GM12878 (cell line): Measurements from ENCODE around the gene SEC16A. TPM values are rescaled to one million over a fixed set of nuclear protein-coding genes. Genes with fewer than 3 reads are reported as not detected.

ENCODE experiments used
- ATAC-seq: fragments of 200-7000 bp; cut with Tn5 transposase; 3 replicates; pipeline ENCODE4 v1.9.1; 2020; ENCODE audit warnings: mild to moderate bottlenecking, moderate library complexity
- BruUV-seq: library from RNA; stranded (reverse); fragments of 400-500 nt; replicated peaks from 2 replicates; lab custom pipeline; 2021; lab: Mats Ljungman, UMichigan
- CTCF ChIA-PET: fragments of 300-600 bp; sonication (Branson Sonifier 250); formaldehyde crosslinking; extraction: SDS; loops from one replicate; lab custom pipeline; 2021; ENCODE audit warnings: inconsistent platforms; lab: Yijun Ruan, JAX
- POLR2A ChIA-PET: fragments of 350-600 bp; formaldehyde crosslinking; extraction: SDS; loops from one replicate; lab custom pipeline; 2021; ENCODE audit warnings: inconsistent platforms; lab: Charles Lee
- RAD21 ChIA-PET: fragments of 300-600 bp; sonication (Branson Sonifier 250); formaldehyde crosslinking; loops from one replicate; lab custom pipeline; 2023; ENCODE audit warnings: antibody characterized with exemption; ENCODE audit not compliant: unreplicated experiment; lab: Charles Lee
- SMC1A ChIA-PET: fragments of 300-600 bp; sonication (Branson Sonifier 250); formaldehyde crosslinking; loops from one replicate; lab custom pipeline; 2023; ENCODE audit not compliant: unreplicated experiment, uncharacterized antibody; lab: Charles Lee
- DNase-seq: peaks from one replicate; pipeline ENCODE4 v3.0.0-alpha.2; 2011; ENCODE audit warnings: low read depth, low spot score
- FAIRE-seq: peaks from 3 replicates; lab custom pipeline; 2011; peaks lifted over from hg19 to GRCh38; lab: Jason Lieb, UNC
- H2AFZ ChIP-seq: 2 replicates; pipeline ENCODE4 v1.6.0; 2011; ENCODE audit warnings: low read depth, low read length, control low read depth; ENCODE audit not compliant: control insufficient read depth
- H3K27ac ChIP-seq: 2 replicates; pipeline ENCODE4 v1.5.1; 2011; ENCODE audit warnings: control low read depth; ENCODE audit not compliant: control insufficient read depth, insufficient read depth
- H3K27me3 ChIP-seq, 2 experiments: replicated peaks in 1 of 2; 2 replicates each; pipeline versions ENCODE4 v1.6.0 to v1.6.1; 2011; ENCODE audit warnings: low read length in 1 of 2; ENCODE audit not compliant: control insufficient read depth in 2 of 2, insufficient read depth in 2 of 2
- H3K36me3 ChIP-seq, 2 experiments: 2 replicates each; pipeline ENCODE4 v1.5.1; 2011; ENCODE audit warnings: low read length in 1 of 2; ENCODE audit not compliant: control insufficient read depth in 2 of 2, insufficient read depth in 2 of 2
- H3K4me1 ChIP-seq: 2 replicates; pipeline ENCODE4 v1.6.1; 2011; ENCODE audit warnings: mild to moderate bottlenecking, low read length, moderate library complexity, mixed read lengths; ENCODE audit not compliant: control insufficient read depth, insufficient read depth
- H3K4me2 ChIP-seq: 2 replicates; pipeline ENCODE4 v1.6.0; 2011; ENCODE audit warnings: control low read depth; ENCODE audit not compliant: control insufficient read depth, insufficient read depth
- H3K4me3 ChIP-seq: fragments of 200-600 bp; sonication (generic); 2 replicates; pipeline ENCODE4 v1.5.1; 2016
- H3K79me2 ChIP-seq: 2 replicates; pipeline ENCODE4 v1.6.0; 2011; ENCODE audit warnings: low read length; ENCODE audit not compliant: control insufficient read depth, insufficient read depth
- H3K9ac ChIP-seq: 2 replicates; pipeline ENCODE4 v1.8.0; 2011; ENCODE audit warnings: low read length, control low read depth, mixed read lengths; ENCODE audit not compliant: control insufficient read depth, insufficient read depth
- H3K9me3 ChIP-seq: replicated peaks from 3 replicates; pipeline ENCODE4 v1.5.1; 2011; ENCODE audit warnings: mild to moderate bottlenecking, low read length; ENCODE audit not compliant: control insufficient read depth, insufficient read depth
- H4K20me1 ChIP-seq: 2 replicates; pipeline ENCODE4 v1.6.0; 2011; ENCODE audit not compliant: control insufficient read depth, insufficient read depth
- BMI1 ChIP-seq: fragments of 450-650 bp; IDR thresholded peaks from 2 replicates; pipeline ENCODE4 v1.6.1; 2016; ENCODE audit warnings: mild to moderate bottlenecking, moderate library complexity, borderline replicate concordance
- CTCF ChIP-seq, 3 experiments: IDR thresholded peaks in 2 of 3; conservative IDR thresholded peaks in 1 of 3; 2 replicates each; pipeline ENCODE4 v1.5.1; 2011; ENCODE audit warnings: low read depth in 3 of 3, low read length in 3 of 3, mild to moderate bottlenecking in 3 of 3, control low read depth in 2 of 3, moderate library complexity in 2 of 3, inconsistent platforms in 1 of 3, mixed read lengths in 1 of 3; ENCODE audit not compliant: control insufficient read depth in 2 of 3, insufficient read depth in 1 of 3; ENCODE audit errors: extremely low read depth in 1 of 3
- IRF5 ChIP-seq: fragments of 450-650 bp; IDR thresholded peaks from 2 replicates; pipeline ENCODE4 v1.6.1; 2017; ENCODE audit warnings: borderline replicate concordance
- JUNB ChIP-seq: IDR thresholded peaks from 2 replicates; pipeline ENCODE4 v1.6.1; 2016; ENCODE audit warnings: antibody characterized with exemption, mild to moderate bottlenecking
- JUND ChIP-seq: IDR thresholded peaks from 2 replicates; pipeline ENCODE4 v1.6.1; 2012; ENCODE audit warnings: low read depth, mild to moderate bottlenecking, low read length, improper control_type of control experiment, moderate library complexity
- KDM1A ChIP-seq: fragments of 200-600 bp; sonication (generic); IDR thresholded peaks from 2 replicates; pipeline ENCODE4 v1.6.1; 2016; ENCODE audit warnings: borderline replicate concordance
- MTA2 ChIP-seq: fragments of 450-650 bp; IDR thresholded peaks from 2 replicates; pipeline ENCODE4 v1.6.1; 2016; ENCODE audit warnings: low read depth, mild to moderate bottlenecking, moderate library complexity
- NBN ChIP-seq: fragments of 450-650 bp; IDR thresholded peaks from 2 replicates; pipeline ENCODE4 v1.6.1; 2016
- NFYB ChIP-seq: IDR thresholded peaks from 2 replicates; pipeline ENCODE4 v1.6.1; 2011; ENCODE audit warnings: low read depth, mild to moderate bottlenecking, low read length, improper control_type of control experiment, moderate library complexity; ENCODE audit not compliant: insufficient read depth
- PBX3 ChIP-seq: IDR thresholded peaks from 2 replicates; pipeline ENCODE4 v1.6.1; 2011; ENCODE audit warnings: mild to moderate bottlenecking, low read depth, low read length, moderate library complexity; ENCODE audit not compliant: insufficient replicate concordance
- POU2F2 ChIP-seq: IDR thresholded peaks from 3 replicates; pipeline ENCODE4 v1.6.1; 2011; ENCODE audit warnings: low read depth, mild to moderate bottlenecking, low read length, borderline replicate concordance
- RB1 ChIP-seq: fragments of 450-650 bp; formaldehyde crosslinking; IDR thresholded peaks from 2 replicates; pipeline ENCODE4 v1.6.1; 2017; ENCODE audit warnings: mild to moderate bottlenecking, borderline replicate concordance
- SP1 ChIP-seq: IDR thresholded peaks from one replicate; pipeline ENCODE4 v1.6.1; 2011; ENCODE audit warnings: low read depth, low read length
- SREBF1 ChIP-seq: IDR thresholded peaks from 2 replicates; pipeline ENCODE4 v1.6.1; 2012; ENCODE audit warnings: mild to moderate bottlenecking, low read length
- TCF3 ChIP-seq: IDR thresholded peaks from 2 replicates; pipeline ENCODE4 v1.6.1; 2012; ENCODE audit warnings: low read depth, mild to moderate bottlenecking, low read length, borderline replicate concordance; ENCODE audit not compliant: insufficient read depth
- WRNIP1 ChIP-seq: IDR thresholded peaks from 2 replicates; pipeline ENCODE4 v1.6.1; 2011; ENCODE audit warnings: low read depth, low read length, improper control_type of control experiment, borderline replicate concordance
- ZNF622 ChIP-seq: fragments of 450-650 bp; IDR thresholded peaks from 2 replicates; pipeline ENCODE4 v1.6.1; 2017; ENCODE audit warnings: mild to moderate bottlenecking, inconsistent platforms
- WGBS: methylation state at CpG from one replicate; pipeline ENCODE4 v1.1.6; 2016; ENCODE audit warnings: low lambda C conversion rate; ENCODE audit not compliant: insufficient replicate concordance, insufficient coverage; ENCODE audit errors: missing lambda C conversion rate; 5-methylcytosine and 5-hydroxymethylcytosine counted together
- in situ Hi-C: fragments of 300-500 bp; cut with MboI; formaldehyde crosslinking; loops from 9 replicates; pipeline ENCODE4 v1.14.3; 2018; ENCODE audit warnings: mixed read lengths
- intact Hi-C: fragments of 100-400 bp; cut with micrococcal nuclease; formaldehyde crosslinking; loops from one replicate; pipeline ENCODE4 v1.14.2; 2022; ENCODE audit not compliant: unreplicated experiment
- polyA plus RNA-seq, 11 experiments: library from polyadenylated mRNA; depleted of rRNA in 4 of 11; unstranded in 6 of 11; stranded (reverse) in 5 of 11; fragments of >200 nt; fragmentation: Nextera tagmentation in 4 of 11; fragmentation: Illumina TruSeq in 1 of 11; extraction: Ambion mirVana in 4 of 11; extraction: Trizol in 1 of 11; gene quantifications; 1 replicate in 1 of 11; 2 replicates in 10 of 11; pipeline versions ENCODE4 v1.2.1 to v1.2.3, GENCODE V29; 2011 to 2016; ENCODE audit warnings: inconsistent platforms in 2 of 11, missing spikeins in 2 of 11, low read depth in 1 of 11
- total RNA-seq, 4 experiments: library from RNA; depleted of rRNA in 3 of 4; stranded (reverse); fragments of >200 nt in 3 of 4; fragmentation: Illumina TruSeq in 1 of 4; extraction: Trizol in 1 of 4; gene quantifications; 2 replicates each; pipeline versions ENCODE4 v1.2.1 to v1.2.3, GENCODE V29; 2013 to 2021

The SEC16A gene
- total and polyA plus RNA-seq, 10 of the 15 experiments (the other 5 are each of a cell fraction or from before 2014, with no cell fraction given), result 9.9 to 59.1 (median 21.7) TPM

GRCh38 chr9:136451221-136451877 lies 31.5 kb downstream of the SEC16A start (continued):
- no peak for TF ChIP-seq CTCF (IDR thresholded peaks at IDR 0.05 in 2 of 3, conservative IDR thresholded peaks at IDR 0.05 in 1 of 3; ENCODE audit: control insufficient read depth in 2 of 3, extremely low read depth in 1 of 3, insufficient read depth in 1 of 3, low read depth in 3 of 3, low read length in 3 of 3)
- no peak for TF ChIP-seq TCF3
- TF ChIP-seq IRF5, result no peak
- TF ChIP-seq ZNF622, result no peak
- TF ChIP-seq KDM1A, result no peak
- no peak for TF ChIP-seq NFYB
- TF ChIP-seq, all 136 proteins: peak for 0

- WGBS, result 81% methylated on average over 3 of the region's 3 CpGs
- DNase-seq (no peak), FAIRE-seq (no peak), ATAC-seq (no peak)
- Histone ChIP-seq H3K4me2 (no peak overlapping the region), H3K9me3 (no peaks in the 10 kb centered on the region), H3K9ac (no peak overlapping the region), H3K27ac (no peak overlapping the region), H3K27me3 (no peaks in the 10 kb centered on the region), H3K4me3 (no peak overlapping the region), H2AFZ (no peak overlapping the region), H3K36me3 (peaks cover 24 to 25% of the 10 kb centered on the region in 2 experiments), H4K20me1 (no peaks in the 10 kb centered on the region; the same call in 1 of the 2 replicates), H3K4me1 (no peaks in the 10 kb centered on the region), H3K79me2 (no peaks in the 10 kb centered on the region)
- intact Hi-C loops (no loop called here), in situ Hi-C loops (no loop called here)
- ChIA-PET SMC1A (no interaction called here), POLR2A (no interaction called here), CTCF (no interaction called here), RAD21 (no interaction called here)
- BruUV-seq, result no TSS peak
- TF ChIP-seq POU2F2 (no peak), RB1 (no peak), BMI1 (no peak), PBX3 (no peak), JUNB (no peak), JUND (no peak), NBN (no peak), SREBF1 (no peak), SP1 (no peak), MTA2 (no peak), WRNIP1 (no peak)
These were observed 34.2 kb downstream of the SEC16A start for GRCh38 chr9:136448655-136449054.
